Neuronal stem cell (in vitro differentiated cells): ENCODE data around the gene LINC01488.

ENCODE experiments used
- DNase-seq: peaks from one replicate; pipeline ENCODE4 v3.0.0-alpha.2; 2013; ENCODE audit warnings: low spot score
- H2AFZ ChIP-seq: one replicate; pipeline ENCODE4 v1.6.1; 2013; ENCODE audit warnings: mild to moderate bottlenecking, low read length, inconsistent platforms
- H2AK5ac ChIP-seq: 2 replicates; pipeline ENCODE4 v1.6.1; 2013; ENCODE audit warnings: low read depth, mild to moderate bottlenecking, inconsistent platforms, low read length, moderate library complexity, mixed read lengths
- H2BK120ac ChIP-seq: 2 replicates; pipeline ENCODE4 v1.6.1; 2013; ENCODE audit warnings: low read depth, mild to moderate bottlenecking, inconsistent platforms, low read length, moderate library complexity, mixed read lengths
- H2BK12ac ChIP-seq: one replicate; pipeline ENCODE4 v1.6.1; 2013; ENCODE audit warnings: low read length, inconsistent platforms
- H2BK15ac ChIP-seq: 2 replicates; pipeline ENCODE4 v1.6.1; 2013; ENCODE audit warnings: mild to moderate bottlenecking, low read length, inconsistent platforms, mixed read lengths
- H2BK5ac ChIP-seq: one replicate; pipeline ENCODE4 v1.6.1; 2013; ENCODE audit warnings: inconsistent platforms, mild to moderate bottlenecking, low read length, moderate library complexity
- H3K14ac ChIP-seq: one replicate; pipeline ENCODE4 v1.6.1; 2013; ENCODE audit warnings: low read length, inconsistent platforms
- H3K18ac ChIP-seq: 2 replicates; pipeline ENCODE4 v1.6.1; 2013; ENCODE audit warnings: low read length, inconsistent platforms
- H3K23ac ChIP-seq: 2 replicates; pipeline ENCODE4 v1.6.1; 2013; ENCODE audit warnings: low read depth, mild to moderate bottlenecking, mixed read lengths, low read length, inconsistent platforms; ENCODE audit not compliant: poor library complexity
- H3K27ac ChIP-seq: replicated peaks from 3 replicates; pipeline ENCODE4 v1.5.1; 2013; ENCODE audit warnings: low read length, inconsistent platforms
- H3K27me3 ChIP-seq, 3 experiments: 2 replicates each; pipeline ENCODE4 v1.6.1; 2013; ENCODE audit warnings: low read length in 3 of 3, mild to moderate bottlenecking in 2 of 3, inconsistent platforms in 1 of 3, low read depth in 1 of 3, mixed read lengths in 1 of 3, moderate library complexity in 1 of 3; ENCODE audit not compliant: control insufficient read depth in 3 of 3, insufficient read depth in 3 of 3
- H3K36me3 ChIP-seq, 2 donors: replicated peaks in 1 of 2; 2 replicates each; pipeline ENCODE4 v1.6.1; 2013; ENCODE audit warnings: low read length in 2 of 2; ENCODE audit not compliant: control insufficient read depth in 2 of 2, insufficient read depth in 2 of 2
- H3K4ac ChIP-seq: 2 replicates; pipeline ENCODE4 v1.6.1; 2013; ENCODE audit warnings: inconsistent platforms, mild to moderate bottlenecking, low read length, moderate library complexity
- H3K4me1 ChIP-seq, 2 donors: 1 replicate in 1 of 2; 2 replicates in 1 of 2; pipeline ENCODE4 v1.6.1; 2013; ENCODE audit warnings: low read length in 2 of 2, low read depth in 1 of 2; ENCODE audit not compliant: control insufficient read depth in 2 of 2, insufficient read depth in 1 of 2
- H3K4me2 ChIP-seq: one replicate; pipeline ENCODE4 v1.6.1; 2013; ENCODE audit warnings: mild to moderate bottlenecking, low read length, inconsistent platforms; ENCODE audit not compliant: insufficient read depth, poor library complexity, severe bottlenecking
- H3K4me3 ChIP-seq, 2 donors: 2 replicates each; pipeline ENCODE4 v1.5.1; 2013; ENCODE audit warnings: low read length in 2 of 2, mild to moderate bottlenecking in 2 of 2, inconsistent platforms in 1 of 2, moderate library complexity in 1 of 2
- H3K79me1 ChIP-seq: one replicate; pipeline ENCODE4 v1.6.1; 2013; ENCODE audit warnings: low read depth, mild to moderate bottlenecking, inconsistent platforms, low read length, moderate library complexity
- H3K9ac ChIP-seq: one replicate; pipeline ENCODE4 v1.6.1; 2013; ENCODE audit warnings: mild to moderate bottlenecking, low read depth, low read length, inconsistent platforms; ENCODE audit not compliant: poor library complexity
- H3K9me3 ChIP-seq, 2 donors: replicated peaks in 1 of 2; 2 replicates each; pipeline versions ENCODE3 to v1.6.1; 2013; ENCODE audit warnings: low read length in 2 of 2, mild to moderate bottlenecking in 2 of 2, inconsistent platforms in 1 of 2, low read depth in 1 of 2, mixed read lengths in 1 of 2, moderate library complexity in 1 of 2; ENCODE audit not compliant: control insufficient read depth in 2 of 2, insufficient read depth in 1 of 2
- H4K8ac ChIP-seq: one replicate; pipeline ENCODE4 v1.6.1; 2013; ENCODE audit warnings: low read depth, mild to moderate bottlenecking, inconsistent platforms, low read length, moderate library complexity
- H4K91ac ChIP-seq: one replicate; pipeline ENCODE4 v1.6.1; 2013; ENCODE audit warnings: low read length, low read depth, mild to moderate bottlenecking, inconsistent platforms; ENCODE audit not compliant: poor library complexity
- WGBS, 2 donors: extraction: QIAGEN DNeasy Blood & Tissue Kit; methylation state at CpG; one replicate each; pipeline ENCODE4 v1.1.7; 2013; ENCODE audit warnings: missing lambda C conversion rate in 2 of 2, mixed read lengths in 1 of 2; ENCODE audit not compliant: insufficient read length in 2 of 2, insufficient replicate concordance in 1 of 2; ENCODE audit errors: extremely low coverage in 2 of 2; 5-methylcytosine and 5-hydroxymethylcytosine counted together

The LINC01488 gene

DNA sequence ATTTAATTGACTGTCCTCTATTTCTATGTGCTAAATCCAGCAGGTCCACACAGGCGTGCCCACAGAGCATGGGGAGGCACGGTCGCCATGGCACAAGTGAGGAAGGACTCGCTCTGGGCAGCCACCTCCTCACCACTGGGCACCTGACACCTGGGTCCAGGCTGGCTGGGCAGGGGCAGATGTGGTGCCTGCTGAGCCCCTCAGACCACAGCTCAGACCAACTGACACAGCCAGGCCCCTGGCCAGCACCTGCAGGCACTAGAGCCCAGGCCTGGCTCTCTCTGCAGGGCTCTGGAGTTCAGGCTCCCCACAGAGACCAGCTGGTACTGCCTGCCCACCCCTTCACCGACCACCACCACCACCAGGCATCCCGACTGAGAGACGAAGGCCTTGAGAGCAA is 27.9 kb downstream of the LINC01488 start:
- Histone ChIP-seq H2BK15ac (peak overlapping the region; percentile 46), H3K4me2 (no peak overlapping the region), H3K18ac (peak overlapping the region; percentile 76), H4K8ac (no peak overlapping the region), H3K27ac (no peak overlapping the region), H3K23ac (no peak overlapping the region), H3K27me3 (peaks cover 0 to 2% (median 0%) of the 10 kb centered on the region in 3 experiments), H3K9ac (no peak overlapping the region), H3K9me3 (no peaks in the 10 kb centered on the region), H2BK5ac (peak overlapping the region; percentile 57), H4K91ac (no peak overlapping the region), H3K79me1 (no peaks in the 10 kb centered on the region), H2AFZ (no peak overlapping the region), H3K36me3 (no peaks in the 10 kb centered on the region), H3K4me1 (peaks cover 0 to 6% of the 10 kb centered on the region in 2 donors), H2AK5ac (peak overlapping the region; percentile 86), H2BK120ac (peak overlapping the region; percentile 73), H3K4me3 (no peak overlapping the region), H3K4ac (no peak overlapping the region), H2BK12ac (no peak overlapping the region), H3K14ac (peak overlapping the region; percentile 9)
- DNase-seq, result no peak
- WGBS, 2 donors, result no CpG with 5 or more reads among the region's 7 CpGs

DNA sequence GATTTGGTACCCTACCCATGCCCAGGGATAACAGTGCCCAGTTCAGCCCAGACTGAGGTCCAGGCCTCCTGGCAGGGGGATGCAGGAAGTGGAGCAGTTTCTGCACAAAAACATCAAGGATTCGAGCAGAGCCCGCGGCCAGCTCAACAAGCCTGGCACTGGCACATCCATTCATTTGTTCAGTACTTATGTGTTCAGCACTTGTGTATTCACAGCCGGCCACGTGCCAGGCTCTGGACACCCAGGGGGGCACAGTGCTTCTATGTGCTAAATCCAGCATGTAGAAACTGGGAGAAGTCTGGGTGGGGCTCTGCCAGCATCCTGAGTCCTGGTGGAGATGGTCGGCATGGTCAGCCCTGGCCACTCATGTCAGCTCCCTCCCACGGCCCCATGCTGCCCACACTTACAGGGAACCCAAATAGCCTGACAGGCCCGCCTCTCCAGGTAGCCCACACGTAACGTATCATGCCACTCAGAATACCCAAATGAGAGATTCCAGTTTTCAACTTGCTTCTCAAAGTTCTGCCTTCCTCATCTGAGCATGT is 28.5 kb downstream of the LINC01488 start:
- H2BK5ac ChIP-seq, result peak overlapping the region; percentile 57
- no peak overlapping the region for H3K27ac ChIP-seq
- H3K4me2 ChIP-seq, result no peak overlapping the region
- peak overlapping the region; percentile 86 for H2AK5ac ChIP-seq
- no peak overlapping the region for H4K91ac ChIP-seq
- no peaks in the 10 kb centered on the region for H3K9me3 ChIP-seq
- no peak overlapping the region for H3K9ac ChIP-seq
- H3K4ac ChIP-seq, result no peak overlapping the region
- no peaks in the 10 kb centered on the region for H3K36me3 ChIP-seq
- no peak for DNase-seq
- H3K27me3 ChIP-seq, result peaks cover 0 to 2% (median 0%) of the 10 kb centered on the region in 3 experiments
- no CpG with 5 or more reads among the region's 10 CpGs for WGBS, 2 donors
- H2BK12ac ChIP-seq, result peak overlapping the region; percentile 30
- H3K79me1 ChIP-seq, result no peaks in the 10 kb centered on the region
- H2BK15ac ChIP-seq, result peak overlapping the region; percentile 46
- H3K4me3 ChIP-seq, result no peak overlapping the region
- peak overlapping the region; percentile 73 for H2BK120ac ChIP-seq
- no peak overlapping the region for H3K23ac ChIP-seq
- no peak overlapping the region for H3K14ac ChIP-seq
- peak overlapping the region; percentile 45 for H4K8ac ChIP-seq
- H3K18ac ChIP-seq, result peak overlapping the region; percentile 76
- peaks cover 0 to 4% of the 10 kb centered on the region in 2 donors for H3K4me1 ChIP-seq
- no peak overlapping the region for H2AFZ ChIP-seq

DNA sequence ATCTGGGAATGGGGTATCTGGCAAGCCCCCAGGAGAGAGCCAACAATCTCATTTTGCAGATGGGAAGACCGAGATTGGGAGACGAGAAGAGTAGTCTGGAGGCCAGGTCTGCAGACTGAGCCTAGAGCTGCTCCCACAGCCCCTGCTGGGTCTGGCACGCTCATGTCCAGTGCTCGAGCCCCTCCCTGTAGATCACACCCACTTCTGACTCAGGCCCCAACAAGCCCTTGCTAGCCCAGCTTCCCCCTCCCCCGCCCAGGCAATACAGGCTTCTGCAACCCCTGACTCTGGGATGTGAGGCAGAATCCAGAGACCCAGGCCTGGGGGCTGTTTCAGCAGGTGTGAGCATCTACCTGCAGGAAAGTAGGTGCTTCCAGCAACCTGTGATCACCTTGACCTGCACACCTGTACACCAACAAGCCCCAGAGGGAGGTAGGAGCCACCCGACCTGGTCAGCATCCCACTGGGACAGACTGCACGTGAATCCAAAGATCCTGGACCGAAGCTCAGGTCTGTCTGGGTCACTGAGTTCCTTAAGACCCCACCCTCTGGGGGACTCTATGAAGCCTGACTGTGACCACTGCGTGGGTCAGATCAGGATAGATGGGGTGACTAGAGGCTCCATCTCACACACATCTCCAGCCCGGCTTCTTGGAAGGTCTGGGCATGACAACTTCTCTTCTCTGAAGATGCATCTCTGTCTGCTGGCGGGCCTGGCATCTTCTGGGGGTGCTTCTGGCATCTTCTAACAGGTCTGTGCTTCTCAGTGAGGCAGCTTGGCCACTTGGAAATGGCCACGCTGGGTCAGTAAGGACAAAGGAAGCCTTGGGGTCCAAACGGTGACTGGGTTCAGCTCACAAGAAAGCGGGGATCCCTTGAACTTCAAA is 29.3 kb downstream of the LINC01488 start:
- H3K9ac ChIP-seq, result no peak overlapping the region
- no peak overlapping the region for H4K8ac ChIP-seq
- H2AFZ ChIP-seq, result no peak overlapping the region
- H3K4me2 ChIP-seq, result no peak overlapping the region
- no peak overlapping the region for H3K4ac ChIP-seq
- H3K36me3 ChIP-seq, result no peaks in the 10 kb centered on the region
- H3K14ac ChIP-seq, result no peak overlapping the region
- peak overlapping the region; percentile 76 for H3K18ac ChIP-seq
- H3K9me3 ChIP-seq, result no peaks in the 10 kb centered on the region
- no peak overlapping the region for H2BK120ac ChIP-seq
- no peak overlapping the region for H2BK12ac ChIP-seq
- no peak overlapping the region for H4K91ac ChIP-seq
- H3K79me1 ChIP-seq, result no peaks in the 10 kb centered on the region
- no CpG with 5 or more reads among the region's 14 CpGs for WGBS, 2 donors
- no peak overlapping the region for H3K27ac ChIP-seq
- H3K4me1 ChIP-seq, result peaks cover 0 to 4% of the 10 kb centered on the region in 2 donors
- no peak for DNase-seq
- H2BK15ac ChIP-seq, result peak overlapping the region; percentile 15
- peak overlapping the region; percentile 57 for H2BK5ac ChIP-seq
- H2AK5ac ChIP-seq, result peak overlapping the region; percentile 25
- H3K23ac ChIP-seq, result no peak overlapping the region
- H3K27me3 ChIP-seq, result peaks cover 0 to 2% (median 0%) of the 10 kb centered on the region in 3 experiments
- no peak overlapping the region for H3K4me3 ChIP-seq

DNA sequence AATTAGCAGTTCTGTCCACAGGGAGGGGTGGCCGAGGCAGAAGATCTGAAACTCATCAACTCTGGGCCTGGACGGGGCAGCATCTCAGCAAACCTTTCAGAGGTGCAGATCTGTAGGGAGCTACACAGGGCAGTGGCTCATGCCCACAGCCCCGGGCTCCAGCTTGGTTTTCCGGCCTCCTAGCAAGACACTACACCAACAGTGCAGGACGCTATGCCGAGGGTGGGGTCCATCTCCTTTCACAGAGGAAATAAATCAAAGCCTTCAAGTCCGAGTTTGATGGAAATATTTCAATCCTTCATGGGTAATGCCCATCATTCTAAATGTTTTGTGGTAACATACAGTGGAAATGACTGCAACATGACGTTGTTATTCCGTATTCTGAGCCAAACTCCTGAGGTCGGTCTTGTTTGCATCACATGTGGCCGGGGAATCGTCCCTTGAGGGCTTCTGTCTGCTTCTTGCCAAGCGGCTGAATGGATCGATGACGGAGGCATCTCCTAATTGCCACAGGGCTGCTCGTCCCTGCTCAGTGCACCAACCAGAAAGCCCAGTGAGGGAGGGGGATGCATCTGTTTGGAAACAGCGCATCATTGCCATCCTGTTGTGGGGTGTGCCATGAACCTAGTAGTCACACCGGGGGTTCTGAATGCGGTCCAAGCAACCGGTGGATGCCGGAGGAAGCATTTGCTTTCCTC is 30.0 kb downstream of the LINC01488 start:
- peaks cover 0 to 2% (median 0%) of the 10 kb centered on the region in 3 experiments for H3K27me3 ChIP-seq

More for the DNA sequence above, 30.0 kb downstream of the LINC01488 start:
- Histone ChIP-seq H2AK5ac (no peak overlapping the region), H3K14ac (no peak overlapping the region), H2BK15ac (no peak overlapping the region), H3K36me3 (no peaks in the 10 kb centered on the region), H3K9me3 (no peaks in the 10 kb centered on the region), H3K9ac (no peak overlapping the region), H2BK12ac (no peak overlapping the region), H2BK5ac (no peak overlapping the region), H3K4me2 (no peak overlapping the region), H3K4me3 (no peak overlapping the region), H3K23ac (no peak overlapping the region), H3K18ac (peak overlapping the region; percentile 74), H3K79me1 (no peaks in the 10 kb centered on the region), H2BK120ac (no peak overlapping the region), H3K4me1 (peaks cover 0 to 4% of the 10 kb centered on the region in 2 donors), H4K8ac (no peak overlapping the region), H4K91ac (no peak overlapping the region), H2AFZ (no peak overlapping the region), H3K27ac (no peak overlapping the region), H3K4ac (no peak overlapping the region)
- WGBS, 2 donors, result no CpG with 5 or more reads among the region's 21 CpGs
- DNase-seq, result no peak
